Cardiac ventricle fibroblast (primary cell): ENCODE data around the gene CTTNBP2NL. TPM values are rescaled to one million over a fixed set of nuclear protein-coding genes. Genes with fewer than 3 reads are reported as not detected.

Source experiments
- total RNA-seq: library from RNA; depleted of rRNA; stranded (reverse); fragments of >200 nt; gene quantifications from 2 replicates; pipeline ENCODE4 v1.2.3, GENCODE V29; 2015

Gene CTTNBP2NL, protein sequence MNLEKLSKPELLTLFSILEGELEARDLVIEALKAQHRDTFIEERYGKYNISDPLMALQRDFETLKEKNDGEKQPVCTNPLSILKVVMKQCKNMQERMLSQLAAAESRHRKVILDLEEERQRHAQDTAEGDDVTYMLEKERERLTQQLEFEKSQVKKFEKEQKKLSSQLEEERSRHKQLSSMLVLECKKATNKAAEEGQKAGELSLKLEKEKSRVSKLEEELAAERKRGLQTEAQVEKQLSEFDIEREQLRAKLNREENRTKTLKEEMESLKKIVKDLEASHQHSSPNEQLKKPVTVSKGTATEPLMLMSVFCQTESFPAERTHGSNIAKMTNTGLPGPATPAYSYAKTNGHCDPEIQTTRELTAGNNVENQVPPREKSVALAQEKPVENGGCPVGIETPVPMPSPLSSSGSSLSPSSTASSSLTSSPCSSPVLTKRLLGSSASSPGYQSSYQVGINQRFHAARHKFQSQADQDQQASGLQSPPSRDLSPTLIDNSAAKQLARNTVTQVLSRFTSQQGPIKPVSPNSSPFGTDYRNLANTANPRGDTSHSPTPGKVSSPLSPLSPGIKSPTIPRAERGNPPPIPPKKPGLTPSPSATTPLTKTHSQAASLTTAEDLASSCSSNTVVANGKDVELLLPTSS
- 10.0 and 22.3 TPM in 2 replicates for total RNA-seq

DNA sequence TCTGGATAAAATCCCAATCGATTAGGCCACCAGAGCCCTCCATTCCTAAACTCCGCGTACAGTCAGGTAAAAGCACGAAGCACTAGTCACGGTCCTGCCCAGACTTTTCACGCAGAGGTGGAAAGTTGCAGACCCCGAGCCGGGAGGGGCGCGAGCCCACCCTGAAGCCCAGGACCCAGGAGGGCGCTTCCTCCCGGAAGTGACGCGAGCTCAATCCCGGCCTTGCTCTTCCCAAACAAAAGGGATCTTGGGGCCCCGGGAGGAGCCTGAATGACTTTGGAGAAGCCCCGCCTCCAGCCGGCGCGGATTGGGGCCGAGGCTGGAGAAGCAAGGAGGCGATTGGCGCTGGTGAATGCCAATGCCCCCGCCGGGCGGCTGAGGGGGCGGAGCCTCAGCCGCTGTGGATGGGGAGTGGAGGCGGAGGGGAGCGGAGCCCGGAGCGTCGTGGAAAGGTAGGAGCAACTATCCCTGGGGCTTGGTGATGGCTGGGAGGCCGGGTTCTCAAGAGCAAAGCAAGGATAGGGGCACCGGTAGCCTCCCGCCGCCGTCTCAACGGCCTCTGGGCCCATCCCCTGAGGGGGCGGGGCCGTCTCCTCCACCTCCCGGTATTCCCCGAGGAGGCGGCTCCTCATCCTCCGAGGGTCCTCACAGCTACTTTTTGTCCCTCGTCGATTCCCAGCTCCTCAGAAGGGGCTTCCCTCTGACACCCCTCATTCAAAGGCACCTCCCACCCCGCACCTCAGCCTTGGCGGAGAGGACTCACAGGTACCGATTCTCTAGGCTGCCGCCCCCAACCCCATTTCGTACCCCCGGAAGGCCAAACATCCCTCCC lies at the start of gene CTTNBP2NL:
Gene CTTNBP2NL (plus strand): TSS at position 394 of the 832 bp plus-strand sequence. CDS start 19,952 bp downstream, outside the sequence.

DNA sequence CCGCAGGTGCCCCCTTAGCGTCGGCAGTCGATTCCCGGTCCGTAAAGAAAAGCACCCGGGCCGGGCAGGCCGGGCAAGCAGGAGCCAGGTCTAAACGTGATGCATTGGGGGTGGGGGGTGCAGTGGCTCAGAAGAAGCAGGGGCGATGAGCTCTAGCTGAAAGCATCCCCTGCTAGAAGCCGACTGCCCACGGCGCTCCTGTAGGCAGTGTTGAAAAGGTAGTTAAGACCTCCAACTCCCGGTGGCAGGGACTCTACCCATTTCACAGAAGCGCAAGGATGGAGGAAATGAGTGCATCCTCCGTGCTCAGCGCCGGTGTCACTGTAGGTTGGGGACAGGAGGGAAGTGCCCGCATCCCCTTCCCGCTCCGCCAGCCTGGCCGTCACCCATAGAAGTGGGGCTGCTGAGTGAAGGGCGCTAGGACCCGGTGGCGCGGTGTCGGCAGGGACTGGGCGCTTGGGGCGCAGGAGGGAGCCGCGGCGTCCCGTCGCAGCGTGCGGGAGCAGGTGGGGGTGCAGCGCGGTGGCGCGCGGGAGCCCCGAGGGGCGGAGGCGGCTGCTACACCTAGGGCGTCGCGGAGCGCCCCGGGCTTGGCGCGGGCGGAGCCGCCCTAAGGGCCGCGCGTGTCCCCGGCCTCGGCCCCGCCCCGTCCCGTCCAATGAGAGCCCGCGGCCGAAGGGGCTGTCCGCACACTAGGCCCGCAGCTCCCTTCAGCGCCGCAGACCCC lies 112.4 kb downstream of the CTTNBP2NL start, which contains the start of gene WNT2B:
Gene WNT2B (plus strand): TSS at position 688 of the 727 bp plus-strand sequence. CDS start 298 bp downstream, outside the sequence.

Other genes starting within 250 kb of the CTTNBP2NL start
- 1.9 and 3.3 TPM in 2 replicates for gene WNT2B, start 112.8 kb downstream of the CTTNBP2NL start, total RNA-seq
- 13.6 and 18.7 TPM in 2 replicates for gene ST7L, start 222.9 kb downstream of the CTTNBP2NL start, total RNA-seq
- 103 and 120 TPM in 2 replicates for gene CAPZA1, start 223.6 kb downstream of the CTTNBP2NL start, total RNA-seq